IPS-11a (cell line): ENCODE measurements around the gene PTPMT1.

Source experiments
- H3K4me3 ChIP-seq: one replicate; pipeline ENCODE4 v1.5.1; 2013; ENCODE audit warnings: low read depth, low read length, control low read depth

PTPMT1 gene

DNA sequence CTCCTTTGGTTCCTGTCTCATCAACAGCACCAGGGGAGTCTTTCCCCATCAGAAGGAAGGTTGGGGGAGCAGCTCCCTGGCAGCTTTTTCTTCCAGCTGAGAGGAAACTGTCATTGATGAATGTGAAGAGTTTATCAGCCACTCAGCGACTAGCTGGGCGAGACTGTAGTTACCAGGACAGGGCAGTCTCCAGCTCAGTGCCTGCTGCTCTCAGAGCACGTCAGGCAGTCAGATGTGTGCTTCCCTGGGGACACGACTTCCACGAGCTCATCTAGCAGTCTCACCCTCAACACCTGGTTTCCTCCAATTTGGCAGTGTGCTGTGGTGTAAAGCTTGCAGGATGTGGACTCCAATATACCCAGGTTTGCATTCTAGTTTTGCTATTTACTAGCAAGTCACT, 41.3 kb downstream of the PTPMT1 start:
- no peak overlapping the region for H3K4me3 ChIP-seq

- no peak overlapping the region for H3K4me3 ChIP-seq
Measured at GRCh38 chr11:47607380-47607779, 42.0 kb downstream of the PTPMT1 start.

GRCh38 chr11:47609675-47610074, 44.3 kb downstream of the PTPMT1 start:
- no peak overlapping the region for H3K4me3 ChIP-seq

DNA sequence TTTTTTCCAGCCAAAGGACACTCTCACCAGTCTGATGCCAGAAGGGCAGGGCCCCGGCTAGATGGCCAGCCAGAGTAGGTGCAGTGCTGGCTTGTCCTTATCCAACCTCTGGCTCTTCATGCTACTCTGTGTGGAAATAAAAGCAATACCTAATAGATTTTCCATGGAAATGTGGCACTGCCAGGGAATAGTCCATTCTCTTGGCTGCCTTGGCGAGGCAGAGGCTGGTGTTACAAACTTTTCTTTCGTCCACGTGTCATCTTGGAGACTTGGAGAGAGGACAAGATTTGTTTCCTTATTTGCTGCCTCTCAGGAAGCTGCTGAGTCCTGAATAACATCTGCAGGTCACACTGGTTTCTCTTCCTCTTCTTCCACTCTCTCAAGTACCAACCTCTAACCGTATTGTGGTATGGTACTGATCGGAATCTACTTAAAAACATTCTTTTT, 46.0 kb downstream of the PTPMT1 start:
- no peak overlapping the region for H3K4me3 ChIP-seq

DNA sequence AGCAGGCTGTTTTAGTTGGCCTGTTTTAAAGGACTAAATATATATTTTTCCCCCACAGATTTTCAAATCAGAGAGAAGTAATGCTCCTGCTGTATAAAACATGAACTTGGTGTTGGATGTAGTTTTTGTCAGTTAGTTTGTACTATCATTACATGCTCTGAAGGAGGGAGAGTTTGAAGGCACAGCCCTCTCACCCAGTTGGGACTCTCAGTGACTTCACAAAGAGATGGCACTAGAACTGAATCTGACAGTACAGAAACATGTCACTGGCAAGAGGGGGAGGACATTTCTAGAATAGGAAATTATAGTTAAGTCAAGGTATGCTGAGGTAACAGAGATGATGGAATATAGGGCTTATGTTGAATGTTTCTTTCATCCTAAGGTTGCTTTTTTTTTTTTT, 49.9 kb downstream of the PTPMT1 start:
- H3K4me3 ChIP-seq, result no peak overlapping the region

DNA sequence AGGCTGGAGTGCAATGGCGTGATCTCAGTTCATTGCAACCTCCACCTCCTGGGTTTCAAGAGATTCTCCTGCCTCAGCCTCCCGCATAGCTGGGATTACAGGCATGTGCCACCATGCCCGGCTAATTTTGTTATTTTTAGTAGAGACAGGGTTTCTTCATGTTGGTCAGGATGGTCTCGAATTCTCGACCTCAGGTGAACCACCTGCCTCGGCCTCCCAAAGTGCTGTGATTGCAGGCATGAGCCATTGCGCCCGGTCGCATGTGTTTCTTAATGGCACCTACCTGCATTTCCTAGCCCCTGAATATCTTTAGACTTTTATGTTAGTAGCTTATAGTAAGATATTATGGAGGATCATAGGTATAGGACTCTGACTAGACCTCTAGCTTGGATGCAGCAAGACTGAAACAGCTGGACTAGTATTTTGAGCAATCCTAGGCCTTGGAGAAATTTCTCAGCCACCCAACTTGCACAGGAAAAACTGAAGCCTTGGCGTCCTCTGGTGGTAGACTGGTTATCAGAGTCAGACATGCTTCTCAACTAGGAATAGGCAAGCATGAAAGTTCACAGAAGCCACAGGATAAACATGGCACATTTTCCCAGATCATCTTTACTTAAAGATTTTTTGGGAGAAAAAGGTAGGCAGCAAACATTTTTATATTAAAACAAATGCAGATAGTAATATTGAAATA, 51.5 kb downstream of the PTPMT1 start:
- H3K4me3 ChIP-seq, result no peak overlapping the region

- H3K4me3 ChIP-seq, result no peak overlapping the region
Measured at GRCh38 chr11:47617417-47617809, 52.0 kb downstream of the PTPMT1 start.

DNA sequence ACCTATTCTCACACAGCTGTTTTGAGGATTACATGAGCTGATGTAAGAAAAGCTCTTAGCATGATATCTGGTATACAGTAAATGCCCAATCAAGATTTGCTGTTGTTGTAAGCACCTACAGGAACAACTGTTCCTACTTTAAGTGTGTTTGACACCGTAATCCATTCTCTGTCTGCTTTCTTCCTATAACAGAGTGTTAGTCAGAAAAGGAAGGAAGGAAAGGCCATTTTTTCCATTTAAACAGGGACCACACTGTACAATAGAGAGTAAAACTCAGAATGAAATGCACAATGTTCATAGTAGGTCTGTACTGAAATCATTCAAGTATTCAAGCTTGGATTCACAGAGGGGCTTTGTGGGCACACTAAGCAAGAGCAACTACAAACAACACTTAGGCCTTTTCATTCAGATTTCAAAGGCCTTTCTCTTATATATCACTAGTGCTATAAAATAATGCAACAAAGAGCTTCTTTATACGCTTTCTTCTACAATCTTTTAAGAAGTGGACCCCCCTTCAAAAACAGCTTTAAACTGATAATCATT, 55.5 kb downstream of the PTPMT1 start:
- no peak overlapping the region for H3K4me3 ChIP-seq
